CD14-positive monocyte (primary cell): ENCODE measurements around the gene CHST15. TPM values are rescaled to one million over a fixed set of nuclear protein-coding genes. Genes with fewer than 3 reads are reported as not detected.

Experiments used
- DNase-seq, 3 donors: peaks; one replicate each; pipeline ENCODE4 v3.0.0-alpha.2; 2011 to 2022
- H2AFZ ChIP-seq: 2 replicates; pipeline ENCODE4 v1.6.0; 2012; ENCODE audit warnings: mild to moderate bottlenecking, low read depth, low read length, inconsistent platforms; ENCODE audit not compliant: insufficient read depth, poor library complexity, severe bottlenecking
- H3K27ac ChIP-seq, 2 donors: 1 replicate in 1 of 2; 2 replicates in 1 of 2; pipeline ENCODE4 v1.5.1; 2012 to 2013; ENCODE audit warnings: low read length in 2 of 2, control low read depth in 1 of 2, inconsistent platforms in 1 of 2, low read depth in 1 of 2, mild to moderate bottlenecking in 1 of 2
- H3K27me3 ChIP-seq, 2 donors: one replicate each; pipeline versions ENCODE4 v1.6.0 to v1.6.1; 2011 to 2013; ENCODE audit warnings: low read length in 2 of 2; ENCODE audit not compliant: control insufficient read depth in 2 of 2, insufficient read depth in 2 of 2
- H3K36me3 ChIP-seq, 2 donors: replicated peaks in 1 of 2; 1 replicate in 1 of 2; 2 replicates in 1 of 2; pipeline versions ENCODE4 v1.5.1 to v1.6.1; 2012 to 2013; ENCODE audit warnings: low read length in 2 of 2, control low read depth in 1 of 2, inconsistent platforms in 1 of 2, mild to moderate bottlenecking in 1 of 2; ENCODE audit not compliant: insufficient read depth in 2 of 2, control insufficient read depth in 1 of 2
- H3K4me1 ChIP-seq, 2 donors: 1 replicate in 1 of 2; 2 replicates in 1 of 2; pipeline versions ENCODE4 v1.5.1 to v1.6.1; 2012 to 2013; ENCODE audit warnings: low read length in 2 of 2, control low read depth in 1 of 2, inconsistent platforms in 1 of 2, mild to moderate bottlenecking in 1 of 2, moderate library complexity in 1 of 2; ENCODE audit not compliant: insufficient read depth in 2 of 2, control insufficient read depth in 1 of 2
- H3K4me2 ChIP-seq: replicated peaks from 2 replicates; pipeline ENCODE3; 2012; ENCODE audit warnings: low read length, moderate library complexity, mild to moderate bottlenecking; ENCODE audit not compliant: poor library complexity, severe bottlenecking; ENCODE audit errors: extremely low read depth
- H3K4me3 ChIP-seq, 3 experiments: fragments of 200-600 bp in 1 of 3; sonication (generic) in 1 of 3; replicated peaks in 1 of 3; 1 replicate in 2 of 3; 2 replicates in 1 of 3; pipeline ENCODE4 v1.5.1; 2011 to 2013; ENCODE audit warnings: low read length in 3 of 3, mild to moderate bottlenecking in 3 of 3, control low read depth in 2 of 3, low read depth in 2 of 3, inconsistent platforms in 1 of 3, moderate library complexity in 1 of 3
- H3K79me2 ChIP-seq: 2 replicates; pipeline ENCODE4 v1.6.0; 2012; ENCODE audit warnings: mild to moderate bottlenecking, control low read depth, inconsistent platforms, low read length, moderate library complexity; ENCODE audit not compliant: insufficient read depth
- H3K9ac ChIP-seq: 2 replicates; pipeline ENCODE4 v1.6.0; 2017; ENCODE audit warnings: low read length, mild to moderate bottlenecking; ENCODE audit not compliant: insufficient read depth, poor library complexity, severe bottlenecking
- H3K9me3 ChIP-seq, 2 donors: replicated peaks in 1 of 2; 1 replicate in 1 of 2; 2 replicates in 1 of 2; pipeline versions ENCODE4 v1.5.1 to v1.6.1; 2012 to 2013; ENCODE audit warnings: low read length in 2 of 2, control low read depth in 1 of 2; ENCODE audit not compliant: control insufficient read depth in 1 of 2, insufficient read depth in 1 of 2
- H4K20me1 ChIP-seq: 2 replicates; pipeline ENCODE4 v1.6.0; 2012; ENCODE audit warnings: mild to moderate bottlenecking, low read length, control low read depth, moderate library complexity; ENCODE audit not compliant: insufficient read depth
- H3K27ac Mint-ChIP-seq, 7 donors: one replicate each; pipeline ENCODE4 v1.8.0; 2020; ENCODE audit warnings: mild to moderate bottlenecking in 7 of 7, mixed read lengths in 7 of 7, moderate library complexity in 6 of 7, inconsistent platforms in 2 of 7
- H3K27me3 Mint-ChIP-seq, 3 donors: one replicate each; pipeline ENCODE4 v1.8.0; 2021 to 2022; ENCODE audit warnings: low read depth in 3 of 3, mild to moderate bottlenecking in 3 of 3, mixed read lengths in 3 of 3, moderate library complexity in 3 of 3, inconsistent platforms in 1 of 3
- H3K36me3 Mint-ChIP-seq, 2 donors: one replicate each; pipeline ENCODE4 v1.8.0; 2020; ENCODE audit warnings: mixed read lengths in 2 of 2, inconsistent platforms in 1 of 2, mild to moderate bottlenecking in 1 of 2
- H3K4me1 Mint-ChIP-seq: one replicate; pipeline ENCODE4 v1.8.0; 2020; ENCODE audit warnings: mild to moderate bottlenecking, mixed read lengths
- H3K4me3 Mint-ChIP-seq, 2 donors: one replicate each; pipeline ENCODE4 v1.8.0; 2020; ENCODE audit warnings: mild to moderate bottlenecking in 2 of 2, mixed read lengths in 2 of 2, moderate library complexity in 1 of 2
- H3K9me3 Mint-ChIP-seq, 7 donors: one replicate each; pipeline ENCODE4 v1.8.0; 2020 to 2022; ENCODE audit warnings: mixed read lengths in 7 of 7, mild to moderate bottlenecking in 6 of 7, moderate library complexity in 6 of 7, inconsistent platforms in 2 of 7
- WGBS: methylation state at CpG from one replicate; pipeline ENCODE4 v1.1.5; 2013; ENCODE audit warnings: missing lambda C conversion rate; ENCODE audit not compliant: insufficient coverage; 5-methylcytosine and 5-hydroxymethylcytosine counted together
- intact Hi-C, 2 donors: fragments of 100-400 bp; cut with micrococcal nuclease; formaldehyde crosslinking; loops; one replicate each; pipeline versions ENCODE4 v1.15.0 to v1.15.1; 2023
- polyA plus RNA-seq, 3 donors: library from polyadenylated mRNA; depleted of rRNA in 1 of 3; unstranded in 2 of 3; stranded (reverse) in 1 of 3; fragments of 300-500 nt in 2 of 3; fragments of >200 nt in 1 of 3; fragmentation: Illumina TruSeq in 2 of 3; gene quantifications; 1 replicate in 2 of 3; 2 replicates in 1 of 3; pipeline ENCODE4 v1.2.3, GENCODE V29; 2012 to 2021
- TF ChIP-seq, protein P1 (sequence below): fragments of 200-600 bp; IDR thresholded peaks from one replicate; pipeline ENCODE4 v1.8.0; 2022; ENCODE audit warnings: antibody characterized with exemption, mild to moderate bottlenecking

CHST15 gene
- polyA plus RNA-seq, 3 donors = 54.4 to 106 (median 87.5) TPM

DNA sequence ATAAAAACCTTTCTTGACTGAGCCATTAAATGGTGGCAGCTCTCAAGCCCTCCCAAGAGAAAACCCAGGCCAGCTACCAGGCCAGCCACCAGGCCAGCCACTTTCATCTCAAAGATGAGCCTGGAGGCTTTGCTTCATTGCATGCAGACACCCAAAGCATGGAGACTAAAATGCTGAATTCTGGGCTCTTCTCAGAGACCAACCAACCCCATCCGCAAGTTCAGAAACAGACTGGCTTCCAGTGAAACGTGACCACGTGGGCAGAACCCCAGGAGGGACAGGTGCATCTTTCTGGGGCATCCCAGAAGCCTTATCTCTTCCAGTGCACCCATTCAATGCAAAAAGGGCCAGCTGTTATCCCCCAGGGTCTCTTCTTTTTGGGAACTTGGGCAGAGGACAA, 20.9 kb downstream of the CHST15 start:
- intact Hi-C loops = loop anchor here (2.0 to 5.0 kb wide), 3 partner anchors 16 to 45 kb away; no protein-coding TSS in a partner anchor
- peaks cover 99% of the 10 kb centered on the region for H4K20me1 ChIP-seq
- H2AFZ ChIP-seq = no peak overlapping the region
- H3K4me3 Mint-ChIP-seq = no peak overlapping the region
- 94% methylated on average over 3 of the region's 3 CpGs for WGBS
- H3K36me3 ChIP-seq = peaks cover 0 to 62% of the 10 kb centered on the region in 2 donors
- DNase-seq = no peak
- no peaks in the 10 kb centered on the region for H3K27me3 ChIP-seq
- no peak overlapping the region for H3K27ac ChIP-seq
- TF ChIP-seq, protein P1, sequence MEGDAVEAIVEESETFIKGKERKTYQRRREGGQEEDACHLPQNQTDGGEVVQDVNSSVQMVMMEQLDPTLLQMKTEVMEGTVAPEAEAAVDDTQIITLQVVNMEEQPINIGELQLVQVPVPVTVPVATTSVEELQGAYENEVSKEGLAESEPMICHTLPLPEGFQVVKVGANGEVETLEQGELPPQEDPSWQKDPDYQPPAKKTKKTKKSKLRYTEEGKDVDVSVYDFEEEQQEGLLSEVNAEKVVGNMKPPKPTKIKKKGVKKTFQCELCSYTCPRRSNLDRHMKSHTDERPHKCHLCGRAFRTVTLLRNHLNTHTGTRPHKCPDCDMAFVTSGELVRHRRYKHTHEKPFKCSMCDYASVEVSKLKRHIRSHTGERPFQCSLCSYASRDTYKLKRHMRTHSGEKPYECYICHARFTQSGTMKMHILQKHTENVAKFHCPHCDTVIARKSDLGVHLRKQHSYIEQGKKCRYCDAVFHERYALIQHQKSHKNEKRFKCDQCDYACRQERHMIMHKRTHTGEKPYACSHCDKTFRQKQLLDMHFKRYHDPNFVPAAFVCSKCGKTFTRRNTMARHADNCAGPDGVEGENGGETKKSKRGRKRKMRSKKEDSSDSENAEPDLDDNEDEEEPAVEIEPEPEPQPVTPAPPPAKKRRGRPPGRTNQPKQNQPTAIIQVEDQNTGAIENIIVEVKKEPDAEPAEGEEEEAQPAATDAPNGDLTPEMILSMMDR = no peak
- H3K9me3 ChIP-seq = no peaks in the 10 kb centered on the region
- H3K9ac ChIP-seq = no peak overlapping the region
- no peak overlapping the region for H3K4me2 ChIP-seq
- peaks cover 73% of the 10 kb centered on the region for H3K79me2 ChIP-seq
- no peak overlapping the region for H3K4me3 ChIP-seq
- H3K4me1 Mint-ChIP-seq = peaks cover 70% of the 10 kb centered on the region
- peak overlapping the region in 1 of 7 donors; percentile 50 for H3K27ac Mint-ChIP-seq
- H3K9me3 Mint-ChIP-seq = peaks cover 0 to 2% (median 0%) of the 10 kb centered on the region in 7 donors
- peaks cover 53 to 77% of the 10 kb centered on the region in 2 donors for H3K4me1 ChIP-seq
- peaks cover 62 to 84% of the 10 kb centered on the region in 2 donors for H3K36me3 Mint-ChIP-seq
- H3K27me3 Mint-ChIP-seq = peaks cover 4 to 18% (median 7%) of the 10 kb centered on the region in 3 donors

DNA sequence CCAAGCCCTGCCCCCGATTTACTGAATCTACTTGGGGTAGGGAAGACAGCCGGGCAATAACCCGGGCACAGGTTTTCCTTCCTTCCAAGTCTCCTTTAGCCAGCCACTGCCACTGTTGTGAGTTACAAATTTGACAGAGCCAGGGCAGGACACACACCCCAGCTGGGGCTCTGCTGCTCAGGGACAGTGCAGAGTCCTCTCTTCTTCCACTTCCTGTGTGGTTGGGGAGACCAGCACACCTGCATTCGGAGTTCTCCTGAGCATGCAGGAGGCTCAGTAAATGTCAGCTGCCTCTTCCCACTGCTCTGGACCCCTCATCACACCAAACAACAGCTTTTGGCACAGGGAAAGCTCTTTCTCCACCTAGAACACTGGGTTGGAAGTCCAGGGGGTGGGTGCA, 21.3 kb downstream of the CHST15 start:
- H3K4me1 Mint-ChIP-seq = peaks cover 74% of the 10 kb centered on the region
- Histone ChIP-seq H3K9me3 (no peaks in the 10 kb centered on the region), H3K4me1 (peaks cover 57 to 82% of the 10 kb centered on the region in 2 donors), H3K27ac (no peak overlapping the region), H3K9ac (no peak overlapping the region), H3K79me2 (peaks cover 69% of the 10 kb centered on the region), H3K4me3 (no peak overlapping the region), H3K4me2 (no peak overlapping the region), H3K36me3 (peaks cover 0 to 58% of the 10 kb centered on the region in 2 donors), H3K27me3 (no peaks in the 10 kb centered on the region), H4K20me1 (peaks cover 97% of the 10 kb centered on the region), H2AFZ (no peak overlapping the region)
- DNase-seq = no peak
- intact Hi-C loops = loop anchor here (2.0 to 5.0 kb wide), 3 partner anchors 17 to 45 kb away; no protein-coding TSS in a partner anchor
- peak overlapping the region in 3 of 7 donors; percentile 27 to 61 (median 50) for H3K27ac Mint-ChIP-seq
- no CpG with 5 or more reads among the region's 4 CpGs for WGBS
- peaks cover 4 to 18% (median 5%) of the 10 kb centered on the region in 3 donors for H3K27me3 Mint-ChIP-seq
- H3K36me3 Mint-ChIP-seq = peaks cover 57 to 80% of the 10 kb centered on the region in 2 donors
- peaks cover 0 to 2% (median 0%) of the 10 kb centered on the region in 7 donors for H3K9me3 Mint-ChIP-seq
- TF ChIP-seq, protein P1 = no peak
- H3K4me3 Mint-ChIP-seq = no peak overlapping the region
